Hepatocyte (in vitro differentiated cells): ENCODE results near the gene RNF175.

ENCODE experiments used
- CTCF ChIP-seq: fragments of 200-600 bp; sonication (generic); IDR thresholded peaks from 2 replicates; pipeline ENCODE4 v1.5.1; 2016; ENCODE audit warnings: antibody characterized with exemption, mild to moderate bottlenecking; ENCODE audit not compliant: poor library complexity
- EZH2 ChIP-seq: fragments of 200-600 bp; sonication (generic); IDR thresholded peaks from 2 replicates; pipeline ENCODE4 v1.6.1; 2016; ENCODE audit warnings: antibody characterized with exemption, mild to moderate bottlenecking, borderline replicate concordance

GRCh38 chr4:153733751-153734448 is 25.9 kb downstream of the RNF175 start:
- no peak for TF ChIP-seq CTCF
- no peak for TF ChIP-seq EZH2
